Stomach (tissue), 4 donors: ENCODE measurements around the gene PLK5.

Experiments
- POLR2AphosphoS5 ChIP-seq, 3 donors: sonication (generic); formaldehyde crosslinking; IDR thresholded peaks; one replicate each; pipeline ENCODE4 v1.6.1; 2016; ENCODE audit warnings: antibody characterized with exemption in 3 of 3
- TF ChIP-seq, protein P1 (sequence below), 7 experiments: fragments of 450-650 bp in 4 of 7; fragments of 200-600 bp in 3 of 7; sonication (generic) in 3 of 7; IDR thresholded peaks; one replicate each; pipeline ENCODE4 v1.5.1; 2016 to 2019; ENCODE audit warnings: antibody characterized with exemption in 7 of 7, control low read depth in 2 of 7, mild to moderate bottlenecking in 1 of 7

DNA sequence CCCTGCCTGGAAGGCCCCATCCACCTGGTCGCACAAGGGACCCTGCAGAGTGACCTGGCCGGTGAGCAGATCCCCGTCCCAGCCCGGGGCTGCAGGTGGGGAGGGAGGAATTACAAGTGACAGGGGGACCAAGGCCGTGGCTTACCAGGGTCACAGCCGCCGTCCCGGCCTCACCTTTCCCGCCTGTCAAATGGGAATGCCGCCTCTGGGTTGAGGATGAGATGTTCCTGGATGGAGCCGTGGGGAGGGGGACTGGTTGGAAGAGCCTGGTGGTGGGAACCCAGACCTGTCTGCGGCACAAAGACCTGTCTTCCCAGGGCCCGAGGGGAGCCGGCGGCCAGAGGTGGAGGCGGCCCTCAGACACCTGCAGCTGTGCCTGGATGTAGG is 5.5 kb downstream of the PLK5 start:
- TF ChIP-seq POLR2AphosphoS5 (IDR thresholded peaks at IDR 0.05) = no peak
- TF ChIP-seq, protein P1, sequence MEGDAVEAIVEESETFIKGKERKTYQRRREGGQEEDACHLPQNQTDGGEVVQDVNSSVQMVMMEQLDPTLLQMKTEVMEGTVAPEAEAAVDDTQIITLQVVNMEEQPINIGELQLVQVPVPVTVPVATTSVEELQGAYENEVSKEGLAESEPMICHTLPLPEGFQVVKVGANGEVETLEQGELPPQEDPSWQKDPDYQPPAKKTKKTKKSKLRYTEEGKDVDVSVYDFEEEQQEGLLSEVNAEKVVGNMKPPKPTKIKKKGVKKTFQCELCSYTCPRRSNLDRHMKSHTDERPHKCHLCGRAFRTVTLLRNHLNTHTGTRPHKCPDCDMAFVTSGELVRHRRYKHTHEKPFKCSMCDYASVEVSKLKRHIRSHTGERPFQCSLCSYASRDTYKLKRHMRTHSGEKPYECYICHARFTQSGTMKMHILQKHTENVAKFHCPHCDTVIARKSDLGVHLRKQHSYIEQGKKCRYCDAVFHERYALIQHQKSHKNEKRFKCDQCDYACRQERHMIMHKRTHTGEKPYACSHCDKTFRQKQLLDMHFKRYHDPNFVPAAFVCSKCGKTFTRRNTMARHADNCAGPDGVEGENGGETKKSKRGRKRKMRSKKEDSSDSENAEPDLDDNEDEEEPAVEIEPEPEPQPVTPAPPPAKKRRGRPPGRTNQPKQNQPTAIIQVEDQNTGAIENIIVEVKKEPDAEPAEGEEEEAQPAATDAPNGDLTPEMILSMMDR (IDR thresholded peaks at IDR 0.05) = no peak
